GM23338 (cell line): ENCODE data around the gene KIFC1. TPM values are rescaled to one million over a fixed set of nuclear protein-coding genes. Genes with fewer than 3 reads are reported as not detected.

Experiments
- ATAC-seq: fragments of 200-7000 bp; cut with Tn5 transposase; 3 replicates; pipeline ENCODE4 v1.9.1; 2020
- DNase-seq: peaks from one replicate; pipeline ENCODE4 v3.0.0-alpha.2; 2015; ENCODE audit warnings: low spot score
- H2AFZ ChIP-seq: fragments of 200-600 bp; sonication (generic); 2 replicates; pipeline ENCODE4 v1.8.0; 2016; ENCODE audit warnings: antibody characterized with exemption, mild to moderate bottlenecking, moderate library complexity
- H3F3A ChIP-seq: fragments of 200-600 bp; sonication (generic); replicated peaks from 2 replicates; pipeline ENCODE4 v1.8.0; 2017; ENCODE audit warnings: antibody characterized with exemption, mixed run types, low read depth
- H3K27ac ChIP-seq: fragments of 200-600 bp; sonication (generic); 2 replicates; pipeline ENCODE4 v1.6.1; 2016; ENCODE audit warnings: low read depth
- H3K27me3 ChIP-seq: fragments of 200-600 bp; sonication (generic); 2 replicates; pipeline ENCODE4 v1.8.0; 2016; ENCODE audit warnings: mild to moderate bottlenecking, mixed run types, moderate library complexity; ENCODE audit not compliant: insufficient read depth
- H3K36me3 ChIP-seq: fragments of 200-600 bp; sonication (generic); 2 replicates; pipeline ENCODE4 v1.8.0; 2016; ENCODE audit warnings: mild to moderate bottlenecking; ENCODE audit not compliant: insufficient read depth
- H3K4me1 ChIP-seq: fragments of 200-600 bp; sonication (generic); 2 replicates; pipeline ENCODE4 v1.8.0; 2016; ENCODE audit warnings: mild to moderate bottlenecking, moderate library complexity; ENCODE audit not compliant: insufficient read depth
- H3K4me2 ChIP-seq: fragments of 200-600 bp; sonication (generic); 2 replicates; pipeline ENCODE4 v1.7.1; 2017; ENCODE audit warnings: mixed run types
- H3K4me3 ChIP-seq: fragments of 200-600 bp; sonication (generic); 2 replicates; pipeline ENCODE4 v1.6.1; 2016; ENCODE audit warnings: mixed run types
- H3K79me2 ChIP-seq: fragments of 200-600 bp; sonication (generic); replicated peaks from 2 replicates; pipeline ENCODE4 v1.8.0; 2017; ENCODE audit warnings: mild to moderate bottlenecking; ENCODE audit not compliant: insufficient read depth
- H3K9me2 ChIP-seq: fragments of 200-600 bp; sonication (generic); 2 replicates; pipeline ENCODE4 v1.8.0; 2017; ENCODE audit not compliant: insufficient read depth
- H4K20me1 ChIP-seq: fragments of 200-600 bp; sonication (generic); replicated peaks from 2 replicates; pipeline ENCODE4 v1.8.0; 2017; ENCODE audit warnings: mild to moderate bottlenecking; ENCODE audit not compliant: insufficient read depth
- H3K27ac Mint-ChIP-seq: 2 replicates; pipeline ENCODE4 v1.8.0; 2020; ENCODE audit warnings: inconsistent platforms, mild to moderate bottlenecking, moderate library complexity, mixed read lengths
- H3K27me3 Mint-ChIP-seq: 3 replicates; pipeline ENCODE4 v1.8.0; 2022; ENCODE audit warnings: low read depth, mild to moderate bottlenecking, moderate library complexity, mixed read lengths, inconsistent platforms; ENCODE audit not compliant: insufficient read depth, poor library complexity
- H3K36me3 Mint-ChIP-seq: 3 replicates; pipeline ENCODE4 v1.8.0; 2021; ENCODE audit warnings: low read depth, mild to moderate bottlenecking, inconsistent platforms, moderate library complexity, mixed read lengths
- H3K4me1 Mint-ChIP-seq: 3 replicates; pipeline ENCODE4 v1.8.0; 2020; ENCODE audit warnings: mild to moderate bottlenecking, inconsistent platforms, mixed read lengths
- H3K4me3 Mint-ChIP-seq: 3 replicates; pipeline ENCODE4 v1.8.0; 2021; ENCODE audit warnings: moderate library complexity, mild to moderate bottlenecking, inconsistent platforms, mixed read lengths
- H3K9me3 Mint-ChIP-seq: 3 replicates; pipeline ENCODE4 v1.8.0; 2020; ENCODE audit warnings: moderate library complexity, mild to moderate bottlenecking, inconsistent platforms, mixed read lengths
- CREB1 ChIP-seq: fragments of 250-450 bp; sonication (Bioruptor Pico); IDR thresholded peaks from 2 replicates; pipeline ENCODE4 v1.5.0; 2020; ENCODE audit warnings: low read depth, mild to moderate bottlenecking, moderate library complexity
- CTCF ChIP-seq, 2 experiments: fragments of 200-600 bp in 1 of 2; sonication (generic) in 1 of 2; conservative IDR thresholded peaks; 2 replicates each; pipeline versions ENCODE4 v1.5.1 to v1.6.1; 2016 to 2017; ENCODE audit warnings: antibody characterized with exemption in 2 of 2, low read depth in 2 of 2, mild to moderate bottlenecking in 2 of 2, moderate library complexity in 1 of 2
- ETS1 ChIP-seq: IDR thresholded peaks from 2 replicates; pipeline ENCODE4 v1.6.1; 2016; ENCODE audit warnings: antibody characterized with exemption
- EZH2 ChIP-seq: fragments of 200-600 bp; sonication (generic); IDR thresholded peaks from one replicate; pipeline ENCODE4 v1.8.0; 2017; ENCODE audit warnings: antibody characterized with exemption, mild to moderate bottlenecking, low read depth; ENCODE audit not compliant: unreplicated experiment
- EZH2phosphoT487 ChIP-seq: fragments of 200-600 bp; sonication (generic); IDR thresholded peaks from one replicate; pipeline ENCODE4 v1.8.1; 2018; ENCODE audit warnings: antibody characterized with exemption; ENCODE audit not compliant: unreplicated experiment
- JUNB ChIP-seq: IDR thresholded peaks from one replicate; pipeline ENCODE4 v1.6.1; 2016; ENCODE audit warnings: antibody characterized with exemption; ENCODE audit not compliant: unreplicated experiment
- NANOG ChIP-seq: IDR thresholded peaks from 2 replicates; pipeline ENCODE4 v1.6.1; 2016; ENCODE audit warnings: antibody characterized with exemption, borderline replicate concordance
- POLR2AphosphoS5 ChIP-seq: IDR thresholded peaks from 2 replicates; pipeline ENCODE4 v1.6.1; 2016; ENCODE audit warnings: antibody characterized with exemption, low read depth
- ZNF114 ChIP-seq: fragments of 250-450 bp; sonication (Bioruptor Pico); IDR thresholded peaks from 2 replicates; pipeline ENCODE4 v1.5.0; 2020; ENCODE audit warnings: mild to moderate bottlenecking, moderate library complexity
- ZNF331 ChIP-seq: fragments of 250-450 bp; sonication (Bioruptor Pico); IDR thresholded peaks from 2 replicates; pipeline ENCODE4 v1.5.0; 2020; ENCODE audit warnings: low read depth, mild to moderate bottlenecking, moderate library complexity
- polyA plus RNA-seq: library from polyadenylated mRNA; unstranded; fragments of >200 nt; fragmentation: Nextera tagmentation; extraction: Ambion mirVana; gene quantifications from 2 replicates; pipeline ENCODE4 v1.2.1, GENCODE V29; 2016
- total RNA-seq: library from RNA; depleted of rRNA; stranded (reverse); fragments of >200 nt; shearing (Covaris generic); gene quantifications from 2 replicates; pipeline ENCODE4 v1.2.3, GENCODE V29; 2014

The KIFC1 gene
- total and polyA plus RNA-seq, 2 experiments from 2014 or later: 10.3 to 61.7 TPM

GRCh38 chr6:33384581-33385020 lies 7.0 kb upstream of the KIFC1 start:
- no peaks in the 10 kb centered on the region for H3K9me2 ChIP-seq
- DNase-seq (peak; percentile 72), ATAC-seq (peak; percentile 91)
- no peaks in the 10 kb centered on the region for H3K79me2 ChIP-seq
- no peak overlapping the region for H3K27ac Mint-ChIP-seq
- TF ChIP-seq CTCF (conservative IDR thresholded peaks at IDR 0.05; ENCODE audit: low read depth in 2 of 2) (peak; percentile 60), EZH2 (no peak)
- no peaks in the 10 kb centered on the region for H3K36me3 Mint-ChIP-seq
- no peaks in the 10 kb centered on the region for H3K27me3 ChIP-seq
- no peak overlapping the region for H3K4me2 ChIP-seq
- no peak overlapping the region for H3K27ac ChIP-seq
- peak overlapping the region; percentile 26; the same call in 1 of the 2 replicates for H2AFZ ChIP-seq
- no peaks in the 10 kb centered on the region for H3F3A ChIP-seq
- H4K20me1 ChIP-seq: no peaks in the 10 kb centered on the region
- no peaks in the 10 kb centered on the region for H3K36me3 ChIP-seq
- peaks cover 4% of the 10 kb centered on the region for H3K27me3 Mint-ChIP-seq
- no peak overlapping the region for H3K4me3 Mint-ChIP-seq
- no peaks in the 10 kb centered on the region for H3K4me1 ChIP-seq
- H3K9me3 Mint-ChIP-seq: no peaks in the 10 kb centered on the region
- no peak overlapping the region for H3K4me3 ChIP-seq
- no peaks in the 10 kb centered on the region for H3K4me1 Mint-ChIP-seq

GRCh38 chr6:33390173-33390572 lies 1.4 kb upstream of the KIFC1 start:
- H3K4me2 ChIP-seq: no peak overlapping the region
- Mint-ChIP-seq H3K36me3 (peaks cover 4% of the 10 kb centered on the region; the same call in 2 of the 3 replicates), H3K9me3 (no peaks in the 10 kb centered on the region; the same call in 2 of the 3 replicates), H3K4me3 (no peak overlapping the region; the same call in 2 of the 3 replicates), H3K4me1 (peaks cover 28% of the 10 kb centered on the region), H3K27ac (peak overlapping the region; percentile 94; the same call in 1 of the 2 replicates), H3K27me3 (peaks cover 5% of the 10 kb centered on the region)
- peaks cover 28% of the 10 kb centered on the region for H4K20me1 ChIP-seq
- no peak overlapping the region; the same call in 1 of the 2 replicates for H3K4me3 ChIP-seq
- H3K9me2 ChIP-seq: no peaks in the 10 kb centered on the region
- peaks cover 8% of the 10 kb centered on the region for H3K4me1 ChIP-seq
- peaks cover 34% of the 10 kb centered on the region for H3K79me2 ChIP-seq
- no peak for DNase-seq
- H3K36me3 ChIP-seq: no peaks in the 10 kb centered on the region
- peaks cover 5% of the 10 kb centered on the region; the same call in 1 of the 2 replicates for H3F3A ChIP-seq
- no peak overlapping the region for H3K27ac ChIP-seq
- no peaks in the 10 kb centered on the region for H3K27me3 ChIP-seq
- ATAC-seq: no peak
- H2AFZ ChIP-seq: no peak overlapping the region
- TF ChIP-seq JUNB (no peak), POLR2AphosphoS5 (no peak), ETS1 (no peak), CREB1 (CRISPR knock-in tag) (no peak), CTCF (conservative IDR thresholded peaks at IDR 0.05; ENCODE audit: low read depth in 2 of 2) (no peak), ZNF331 (CRISPR knock-in tag) (no peak), EZH2 (no peak), NANOG (no peak), ZNF114 (CRISPR knock-in tag) (no peak), EZH2phosphoT487 (no peak)
